ENCODE measurements around the gene ACO2.

- TF ChIP-seq CTCF (IDR thresholded peaks at IDR 0.05) (no peak), POLR2AphosphoS5 (IDR thresholded peaks at IDR 0.05; ENCODE audit: low read depth, low read length) (no peak), REST (IDR thresholded peaks at IDR 0.05; ENCODE audit: insufficient read depth in 1 of 2, low read depth in 2 of 2, low read length in 1 of 2) (no peak), SIN3A (IDR thresholded peaks at IDR 0.05; ENCODE audit: borderline replicate concordance, insufficient read depth, low read depth, low read length) (no peak), TCF7L2 (IDR thresholded peaks at IDR 0.05; ENCODE audit: low read depth, low read length) (no peak)
Measured at GRCh38 chr22:41481131-41481830, 12.4 kb downstream of the ACO2 start.
